Activated CD8-positive, alpha-beta T cell treated with anti-CD3 and anti-CD28 coated beads for 36 hours (primary cell): ENCODE results near the gene RTL1. TPM values are rescaled to one million over a fixed set of nuclear protein-coding genes. Genes with fewer than 3 reads are reported as not detected.

Experiments
- ATAC-seq: fragments of 200-7000 bp; cut with Tn5 transposase; one replicate; pipeline ENCODE4 v1.10.0; 2021; ENCODE audit warnings: mild to moderate bottlenecking, moderate library complexity
- CTCF ChIA-PET: fragments of 350-600 bp; sonication (Branson Sonifier 250); formaldehyde crosslinking; loops from one replicate; lab custom pipeline; 2021; ENCODE audit warnings: antibody characterized with exemption; lab: Charles Lee
- POLR2A ChIA-PET: fragments of 350-600 bp; sonication (Branson Sonifier 250); formaldehyde crosslinking; loops from one replicate; lab custom pipeline; 2021; ENCODE audit warnings: antibody characterized with exemption; lab: Charles Lee
- DNase-seq: peaks from one replicate; pipeline ENCODE4 v3.0.0-alpha.2; 2020
- H3K27ac Mint-ChIP-seq: one replicate; pipeline ENCODE4 v1.8.0; 2021; ENCODE audit warnings: mild to moderate bottlenecking, mixed read lengths
- H3K27me3 Mint-ChIP-seq: one replicate; pipeline ENCODE4 v1.8.0; 2021; ENCODE audit warnings: mixed read lengths
- H3K36me3 Mint-ChIP-seq: one replicate; pipeline ENCODE4 v1.8.0; 2021; ENCODE audit warnings: low read depth, mixed read lengths
- H3K4me1 Mint-ChIP-seq: one replicate; pipeline ENCODE4 v1.8.0; 2021; ENCODE audit warnings: low read depth, mixed read lengths
- H3K4me3 Mint-ChIP-seq: one replicate; pipeline ENCODE4 v1.8.0; 2021; ENCODE audit warnings: mild to moderate bottlenecking, moderate library complexity, mixed read lengths
- H3K9me3 Mint-ChIP-seq: one replicate; pipeline ENCODE4 v1.8.0; 2021; ENCODE audit warnings: mixed read lengths
- intact Hi-C: fragments of 100-400 bp; cut with micrococcal nuclease; formaldehyde crosslinking; loops from one replicate; pipeline ENCODE4 v1.10.0; 2022
- total RNA-seq, 2 experiments: library from RNA; stranded (reverse); gene quantifications; one replicate each; pipeline ENCODE4 v1.2.3, GENCODE V29; 2021
- TF ChIP-seq, protein P1 (sequence below): fragments of 200-600 bp; IDR thresholded peaks from one replicate; pipeline ENCODE4 v1.8.0; 2022; ENCODE audit warnings: antibody characterized with exemption, mild to moderate bottlenecking

The RTL1 gene
- total RNA-seq, 2 experiments from 2014 or later: not detected

DNA sequence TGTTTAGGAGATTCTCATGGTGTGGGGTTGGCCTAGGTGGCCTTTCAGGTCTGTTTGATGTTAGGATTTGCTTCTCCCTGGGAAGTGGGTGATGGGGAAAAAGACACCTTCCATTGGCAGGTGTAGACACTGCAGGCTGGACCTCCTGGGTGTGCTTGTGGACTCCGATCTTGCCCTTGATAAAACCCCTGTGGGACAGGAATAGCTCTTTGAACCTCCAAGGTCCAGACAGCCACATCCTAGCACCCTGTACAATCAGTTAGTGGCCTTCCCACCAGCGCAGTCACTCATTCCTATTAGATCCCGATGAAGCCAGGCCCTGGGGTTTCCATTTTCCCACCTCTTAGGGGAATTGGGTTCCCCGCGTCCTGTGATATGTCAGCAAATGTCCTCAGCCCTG is 49.1 kb downstream of the RTL1 start:
- ATAC-seq: no peak
- no peak for DNase-seq
- Mint-ChIP-seq H3K9me3 (no peaks in the 10 kb centered on the region), H3K4me3 (no peak overlapping the region), H3K27ac (no peak overlapping the region), H3K4me1 (no peaks in the 10 kb centered on the region), H3K27me3 (no peaks in the 10 kb centered on the region), H3K36me3 (no peaks in the 10 kb centered on the region)
- ChIA-PET POLR2A (no interaction called here), CTCF (interaction anchor here (1.0 kb wide), 1 partner anchor 42 kb away, joined by 3 read pairs; no protein-coding TSS in a partner anchor)
- TF ChIP-seq, protein P1, sequence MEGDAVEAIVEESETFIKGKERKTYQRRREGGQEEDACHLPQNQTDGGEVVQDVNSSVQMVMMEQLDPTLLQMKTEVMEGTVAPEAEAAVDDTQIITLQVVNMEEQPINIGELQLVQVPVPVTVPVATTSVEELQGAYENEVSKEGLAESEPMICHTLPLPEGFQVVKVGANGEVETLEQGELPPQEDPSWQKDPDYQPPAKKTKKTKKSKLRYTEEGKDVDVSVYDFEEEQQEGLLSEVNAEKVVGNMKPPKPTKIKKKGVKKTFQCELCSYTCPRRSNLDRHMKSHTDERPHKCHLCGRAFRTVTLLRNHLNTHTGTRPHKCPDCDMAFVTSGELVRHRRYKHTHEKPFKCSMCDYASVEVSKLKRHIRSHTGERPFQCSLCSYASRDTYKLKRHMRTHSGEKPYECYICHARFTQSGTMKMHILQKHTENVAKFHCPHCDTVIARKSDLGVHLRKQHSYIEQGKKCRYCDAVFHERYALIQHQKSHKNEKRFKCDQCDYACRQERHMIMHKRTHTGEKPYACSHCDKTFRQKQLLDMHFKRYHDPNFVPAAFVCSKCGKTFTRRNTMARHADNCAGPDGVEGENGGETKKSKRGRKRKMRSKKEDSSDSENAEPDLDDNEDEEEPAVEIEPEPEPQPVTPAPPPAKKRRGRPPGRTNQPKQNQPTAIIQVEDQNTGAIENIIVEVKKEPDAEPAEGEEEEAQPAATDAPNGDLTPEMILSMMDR: no peak
- intact Hi-C loops: no loop called here

DNA sequence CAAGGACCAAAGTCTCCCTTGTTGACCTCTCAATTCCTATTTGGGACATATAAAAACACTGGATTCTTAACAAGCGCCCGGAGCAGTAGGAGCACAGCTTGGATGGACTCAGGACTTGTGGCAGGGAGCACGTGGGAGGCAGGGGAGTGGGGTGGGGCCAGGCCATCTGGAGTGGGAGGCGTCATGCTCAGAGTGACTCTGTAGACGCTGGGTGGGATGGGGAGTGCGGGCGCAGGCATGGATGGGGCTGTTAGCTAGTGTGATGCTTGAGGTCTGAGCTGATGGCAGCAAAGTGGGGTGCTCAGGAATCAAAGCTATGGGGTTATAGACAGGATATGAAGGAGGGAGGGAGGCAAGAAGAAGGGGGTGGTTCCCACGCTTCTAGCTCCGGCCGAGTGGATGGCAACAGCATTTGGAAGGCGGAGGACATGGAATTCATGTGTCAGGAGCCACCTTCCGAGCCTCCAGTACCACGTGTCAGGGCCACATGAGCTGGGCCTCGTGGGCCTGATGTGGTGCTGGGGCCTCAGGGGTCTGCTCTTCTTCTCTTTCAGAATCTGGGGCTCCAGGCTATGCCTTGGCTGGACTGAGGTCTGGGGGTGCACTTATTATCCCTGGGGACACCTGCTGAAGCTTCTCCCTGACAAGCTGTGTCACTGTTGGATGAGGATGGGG is 51.4 kb downstream of the RTL1 start:
- H3K9me3 Mint-ChIP-seq: no peaks in the 10 kb centered on the region
- TF ChIP-seq, protein P1: no peak
- ATAC-seq: no peak
- H3K27ac Mint-ChIP-seq: no peak overlapping the region
- DNase-seq: no peak
- POLR2A ChIA-PET: no interaction called here
- intact Hi-C loops: no loop called here
- H3K4me1 Mint-ChIP-seq: no peaks in the 10 kb centered on the region
- H3K27me3 Mint-ChIP-seq: no peaks in the 10 kb centered on the region
- no peak overlapping the region for H3K4me3 Mint-ChIP-seq
- no peaks in the 10 kb centered on the region for H3K36me3 Mint-ChIP-seq
- CTCF ChIA-PET: interaction anchor here (0.9 to 1.3 kb wide), 2 partner anchors 11 to 48 kb away, joined by 3 to 4 read pairs; no protein-coding TSS in a partner anchor

DNA sequence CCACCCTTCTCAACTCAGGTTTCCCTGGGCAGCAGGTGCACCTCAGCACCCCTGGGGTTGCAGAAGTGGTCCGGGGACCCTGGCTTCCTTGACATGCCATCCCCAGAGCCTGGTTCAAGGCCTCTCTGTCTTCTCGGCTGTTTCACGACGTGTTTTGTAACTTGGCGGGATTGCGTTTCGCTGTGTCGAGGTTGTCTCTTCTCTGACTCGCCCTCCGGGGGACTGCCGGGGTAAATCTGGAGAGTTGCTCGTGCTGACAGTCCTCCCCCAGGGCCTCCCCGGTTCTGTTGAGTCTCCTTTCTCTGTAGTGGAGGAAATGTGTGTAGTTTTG is 52.0 kb downstream of the RTL1 start:
- no peaks in the 10 kb centered on the region for H3K4me1 Mint-ChIP-seq
- ATAC-seq (no peak), DNase-seq (no peak)
- H3K9me3 Mint-ChIP-seq: no peaks in the 10 kb centered on the region
- POLR2A ChIA-PET: no interaction called here
- CTCF ChIA-PET: interaction anchor here (0.9 to 1.4 kb wide), 4 partner anchors 8 to 246 kb away, joined by 3 to 4 read pairs (median 3); no protein-coding TSS in a partner anchor
- no peaks in the 10 kb centered on the region for H3K36me3 Mint-ChIP-seq
- H3K4me3 Mint-ChIP-seq: no peak overlapping the region
- TF ChIP-seq, protein P1: no peak
- H3K27ac Mint-ChIP-seq: no peak overlapping the region
- H3K27me3 Mint-ChIP-seq: no peaks in the 10 kb centered on the region
- intact Hi-C loops: no loop called here

DNA sequence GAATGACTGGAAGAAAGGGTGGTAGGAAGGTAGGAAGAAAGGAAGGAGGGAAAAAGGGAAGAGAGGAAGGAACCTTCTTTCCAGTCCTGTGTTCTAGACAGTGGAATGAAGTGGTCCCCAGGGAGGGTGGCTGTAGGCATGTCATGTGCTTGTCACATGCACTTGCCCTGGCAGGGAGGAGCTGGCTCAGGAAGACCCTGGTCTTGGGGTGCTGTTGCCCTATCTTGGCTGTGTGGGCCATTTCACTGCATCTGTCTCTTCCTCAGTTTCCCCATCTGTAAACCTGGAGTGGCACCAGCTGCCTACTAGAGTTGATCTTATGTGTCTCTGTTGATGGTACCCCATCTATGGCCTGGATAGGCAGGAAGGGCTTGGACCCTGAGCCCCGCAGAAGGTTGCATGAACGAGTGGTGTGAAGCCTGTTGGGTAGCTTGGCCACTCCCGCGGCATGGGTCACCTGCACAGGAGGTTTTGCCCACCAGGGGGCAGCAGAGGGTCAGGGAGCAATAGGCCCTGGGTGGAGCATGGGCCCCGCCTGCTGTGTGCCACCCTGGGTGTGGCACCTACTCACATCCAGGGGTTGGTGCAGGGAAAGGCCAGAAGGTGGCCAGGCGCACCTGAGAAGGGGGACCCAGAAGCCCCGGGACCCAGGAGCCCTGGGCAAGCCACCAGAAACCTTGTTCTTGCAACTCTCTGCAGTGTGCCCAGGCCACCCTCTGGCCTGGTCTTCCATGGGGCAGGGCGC is 52.5 kb downstream of the RTL1 start:
- H3K27ac Mint-ChIP-seq: no peak overlapping the region
- peak; percentile 96 for ATAC-seq
- no peaks in the 10 kb centered on the region for H3K36me3 Mint-ChIP-seq
- ChIA-PET CTCF (interaction anchor here (1.0 to 1.4 kb wide), 8 partner anchors 8 to 778 kb away, joined by 3 to 6 read pairs (median 3); no protein-coding TSS in a partner anchor), POLR2A (interaction anchor here (0.7 kb wide), 1 partner anchor 14 kb away, joined by 3 read pairs; no protein-coding TSS in a partner anchor)
- TF ChIP-seq, protein P1: peak; percentile 84
- no peaks in the 10 kb centered on the region for H3K9me3 Mint-ChIP-seq
- peak; percentile 88 for DNase-seq
- H3K27me3 Mint-ChIP-seq: no peaks in the 10 kb centered on the region
- H3K4me1 Mint-ChIP-seq: no peaks in the 10 kb centered on the region
- no peak overlapping the region for H3K4me3 Mint-ChIP-seq
- intact Hi-C loops: no loop called here
